ENCODE measurements around the gene MRNIP. TPM values are rescaled to one million over a fixed set of nuclear protein-coding genes. Genes with fewer than 3 reads are reported as not detected.

MRNIP gene
- total RNA-seq, 4 donors from 2014 or later = 6.9 to 21.9 (median 10.7) TPM

- peaks cover 6 to 20% (median 17%) of the 10 kb centered on the region in 3 donors for H3K9me3 ChIP-seq
- peaks cover 23 to 94% (median 40%) of the 10 kb centered on the region in 3 donors for H3K36me3 ChIP-seq
- TF ChIP-seq POLR2A (IDR thresholded peaks at IDR 0.05) = no peak
- no peak for TF ChIP-seq CTCF (IDR thresholded peaks at IDR 0.05)
- peaks cover 0 to under 1% (median 0%) of the 10 kb centered on the region in 3 donors for H3K4me1 ChIP-seq
- DNase-seq = no peak
- intact Hi-C loops (cut with DNase I) = no loop called here
- no peak overlapping the region for H3K27ac ChIP-seq
- no peak overlapping the region for H3K4me3 ChIP-seq
- WGBS, 2 donors = no CpG with 5 or more reads among the region's 31 CpGs
- no peaks in the 10 kb centered on the region for H3K27me3 ChIP-seq
These were observed 20.5 kb upstream of the MRNIP start for GRCh38 chr5:179879003-179879689.

- no peak for TF ChIP-seq CTCF (IDR thresholded peaks at IDR 0.05)
- no peak for TF ChIP-seq POLR2A (IDR thresholded peaks at IDR 0.05)
- peaks cover 28 to 94% (median 41%) of the 10 kb centered on the region in 3 donors for H3K36me3 ChIP-seq
- intact Hi-C loops (cut with DNase I) = no loop called here
- H3K27ac ChIP-seq = no peak overlapping the region
- WGBS, 2 donors = 91% methylated on average over 14 of the region's 26 CpGs; no CpG with 5 or more reads in 1 of the 2 donors
- H3K9me3 ChIP-seq = peaks cover 6 to 13% (median 13%) of the 10 kb centered on the region in 3 donors
- no peak overlapping the region for H3K4me3 ChIP-seq
- no peak for DNase-seq
- H3K27me3 ChIP-seq = no peaks in the 10 kb centered on the region
- H3K4me1 ChIP-seq = no peaks in the 10 kb centered on the region
These were observed 19.8 kb upstream of the MRNIP start for GRCh38 chr5:179878222-179879002.

- no peak for DNase-seq
- intact Hi-C loops (cut with DNase I) = no loop called here
- Histone ChIP-seq H3K36me3 (peaks cover 41 to 97% (median 46%) of the 10 kb centered on the region in 3 donors), H3K9me3 (no peaks in the 10 kb centered on the region), H3K4me1 (no peaks in the 10 kb centered on the region), H3K27me3 (no peaks in the 10 kb centered on the region), H3K4me3 (no peak overlapping the region), H3K27ac (no peak overlapping the region)
- no peak for TF ChIP-seq CTCF (IDR thresholded peaks at IDR 0.05)
- TF ChIP-seq POLR2A (IDR thresholded peaks at IDR 0.05) = no peak
- WGBS, 2 donors = 84 to 87% methylated on average over 3 of the region's 3 CpGs
These were observed 18.0 kb upstream of the MRNIP start for GRCh38 chr5:179876610-179876952.

GRCh38 chr5:179875741-179876609 is 17.4 kb upstream of the MRNIP start:
- no peaks in the 10 kb centered on the region for H3K27me3 ChIP-seq
- DNase-seq = no peak
- intact Hi-C loops (cut with DNase I) = no loop called here
- 88 to 91% methylated on average over 8 to 16 of the region's 16 CpGs for WGBS, 2 donors
- H3K4me1 ChIP-seq = no peaks in the 10 kb centered on the region
- no peak for TF ChIP-seq POLR2A (IDR thresholded peaks at IDR 0.05)
- TF ChIP-seq CTCF (IDR thresholded peaks at IDR 0.05) = no peak
- no peak overlapping the region for H3K4me3 ChIP-seq
- no peaks in the 10 kb centered on the region for H3K9me3 ChIP-seq
- H3K27ac ChIP-seq = no peak overlapping the region
- H3K36me3 ChIP-seq = peaks cover 43 to 100% (median 46%) of the 10 kb centered on the region in 3 donors
